ENCODE results near the gene RCN2. TPM values are rescaled to one million over a fixed set of nuclear protein-coding genes. Genes with fewer than 3 reads are reported as not detected.

Gene RCN2
- total and polyA plus RNA-seq, 2 donors (not counting 1 experiment from before 2014, with no cell fraction given) = 46.6 to 106 TPM

- DNase-seq (ENCODE audit: low read depth in 2 of 2) = peak; percentile 39 to 59
- Histone ChIP-seq H3K9ac (ENCODE audit: insufficient read depth, low read length) (no peak overlapping the region), H3K27me3 (ENCODE audit: control insufficient read depth, insufficient read depth, low read length) (no peaks in the 10 kb centered on the region), H3K9me3 (ENCODE audit: control insufficient read depth, insufficient read depth, low read depth, low read length) (no peaks in the 10 kb centered on the region), H3K4me3 (replicated peaks in 1 of 4; ENCODE audit: control extremely low read depth in 1 of 4, insufficient read depth in 1 of 4, low read depth in 3 of 4, low read length in 4 of 4) (no peak overlapping the region), H4K20me1 (ENCODE audit: control insufficient read depth, extremely low read depth, insufficient read depth, low read length) (no peaks in the 10 kb centered on the region), H3K4me2 (ENCODE audit: extremely low read depth, insufficient read depth, low read length) (no peak overlapping the region), H3K36me3 (ENCODE audit: control insufficient read depth, insufficient read depth, low read length) (peaks cover 2% of the 10 kb centered on the region), H3K4me1 (ENCODE audit: control insufficient read depth, extremely low read depth, insufficient read depth, low read length) (no peaks in the 10 kb centered on the region), H3K27ac (ENCODE audit: insufficient read depth, low read length) (no peak overlapping the region), H3K79me2 (ENCODE audit: control insufficient read depth, insufficient read depth, low read length) (no peaks in the 10 kb centered on the region), H2AFZ (ENCODE audit: low read length) (no peak overlapping the region)
- no peak for TF ChIP-seq EZH2 (IDR thresholded peaks at IDR 0.05; ENCODE audit: low read length, missing control alignments)
- no peak for TF ChIP-seq CTCF (conservative IDR thresholded peaks at IDR 0.05 in 1 of 2, IDR thresholded peaks at IDR 0.05 in 1 of 2; ENCODE audit: low read depth in 1 of 2, low read length in 2 of 2)
Measured at GRCh38 chr15:76945494-76946093, 14.0 kb downstream of the RCN2 start.

GRCh38 chr15:76947454-76947853 is 15.9 kb downstream of the RCN2 start:
- no peaks in the 10 kb centered on the region for H3K9me3 ChIP-seq (ENCODE audit: control insufficient read depth, insufficient read depth, low read depth, low read length)
- H3K79me2 ChIP-seq (ENCODE audit: control insufficient read depth, insufficient read depth, low read length) = no peaks in the 10 kb centered on the region
- no peaks in the 10 kb centered on the region for H3K27me3 ChIP-seq (ENCODE audit: control insufficient read depth, insufficient read depth, low read length)
- H3K4me1 ChIP-seq (ENCODE audit: control insufficient read depth, extremely low read depth, insufficient read depth, low read length) = no peaks in the 10 kb centered on the region
- H3K27ac ChIP-seq (ENCODE audit: insufficient read depth, low read length) = no peak overlapping the region
- no peaks in the 10 kb centered on the region for H4K20me1 ChIP-seq (ENCODE audit: control insufficient read depth, extremely low read depth, insufficient read depth, low read length)
- TF ChIP-seq EZH2 (IDR thresholded peaks at IDR 0.05; ENCODE audit: low read length, missing control alignments) = no peak
- TF ChIP-seq CTCF (conservative IDR thresholded peaks at IDR 0.05 in 1 of 2, IDR thresholded peaks at IDR 0.05 in 1 of 2; ENCODE audit: low read depth in 1 of 2, low read length in 2 of 2) = no peak
- H3K4me3 ChIP-seq (replicated peaks in 1 of 4; ENCODE audit: control extremely low read depth in 1 of 4, insufficient read depth in 1 of 4, low read depth in 3 of 4, low read length in 4 of 4) = no peak overlapping the region
- H3K4me2 ChIP-seq (ENCODE audit: extremely low read depth, insufficient read depth, low read length) = no peak overlapping the region
- H3K9ac ChIP-seq (ENCODE audit: insufficient read depth, low read length) = no peak overlapping the region
- H2AFZ ChIP-seq (ENCODE audit: low read length) = no peak overlapping the region
- peaks cover 2% of the 10 kb centered on the region for H3K36me3 ChIP-seq (ENCODE audit: control insufficient read depth, insufficient read depth, low read length)
- DNase-seq (ENCODE audit: low read depth in 2 of 2) = no peak

GRCh38 chr15:76951220-76951619 is 19.7 kb downstream of the RCN2 start:
- H3K4me2 ChIP-seq (ENCODE audit: extremely low read depth, insufficient read depth, low read length) = no peak overlapping the region
- H3K9me3 ChIP-seq (ENCODE audit: control insufficient read depth, insufficient read depth, low read depth, low read length) = no peaks in the 10 kb centered on the region
- no peak for TF ChIP-seq EZH2 (IDR thresholded peaks at IDR 0.05; ENCODE audit: low read length, missing control alignments)
- no peak overlapping the region for H3K27ac ChIP-seq (ENCODE audit: insufficient read depth, low read length)
- peaks cover 2% of the 10 kb centered on the region for H3K36me3 ChIP-seq (ENCODE audit: control insufficient read depth, insufficient read depth, low read length)
- H3K4me1 ChIP-seq (ENCODE audit: control insufficient read depth, extremely low read depth, insufficient read depth, low read length) = no peaks in the 10 kb centered on the region
- no peaks in the 10 kb centered on the region for H3K27me3 ChIP-seq (ENCODE audit: control insufficient read depth, insufficient read depth, low read length)
- H3K9ac ChIP-seq (ENCODE audit: insufficient read depth, low read length) = no peak overlapping the region
- H3K79me2 ChIP-seq (ENCODE audit: control insufficient read depth, insufficient read depth, low read length) = no peaks in the 10 kb centered on the region
- H3K4me3 ChIP-seq (replicated peaks in 1 of 4; ENCODE audit: control extremely low read depth in 1 of 4, insufficient read depth in 1 of 4, low read depth in 3 of 4, low read length in 4 of 4) = no peak overlapping the region
- no peaks in the 10 kb centered on the region for H4K20me1 ChIP-seq (ENCODE audit: control insufficient read depth, extremely low read depth, insufficient read depth, low read length)
- H2AFZ ChIP-seq (ENCODE audit: low read length) = no peak overlapping the region
- DNase-seq (ENCODE audit: low read depth in 2 of 2) = no peak

All from fibroblast of lung (primary cell).